Type B pancreatic cell (in vitro differentiated cells): Measurements from ENCODE around the gene ISOC2. TPM values are rescaled to one million over a fixed set of nuclear protein-coding genes. Genes with fewer than 3 reads are reported as not detected.

Source experiments
- DNase-seq: peaks from one replicate; pipeline ENCODE4 v3.0.0; 2021; ENCODE audit warnings: mixed read lengths; ENCODE audit not compliant: unreplicated experiment; ENCODE audit errors: extremely low spot score
- H3K27ac Mint-ChIP-seq: 2 replicates; pipeline ENCODE4 v1.8.0; 2021; ENCODE audit warnings: mild to moderate bottlenecking, mixed read lengths
- H3K27me3 Mint-ChIP-seq: 2 replicates; pipeline ENCODE4 v1.8.0; 2021; ENCODE audit warnings: mixed read lengths
- H3K36me3 Mint-ChIP-seq: 2 replicates; pipeline ENCODE4 v1.8.0; 2021; ENCODE audit warnings: mixed read lengths
- H3K4me1 Mint-ChIP-seq: one replicate; pipeline ENCODE4 v1.8.0; 2021; ENCODE audit warnings: mixed read lengths; ENCODE audit not compliant: unreplicated experiment
- H3K4me3 Mint-ChIP-seq: 2 replicates; pipeline ENCODE4 v1.8.0; 2021; ENCODE audit warnings: mild to moderate bottlenecking, mixed read lengths
- H3K9me3 Mint-ChIP-seq: 2 replicates; pipeline ENCODE4 v1.8.0; 2021; ENCODE audit warnings: mixed read lengths
- total RNA-seq: library from RNA; stranded (reverse); gene quantifications from 2 replicates; pipeline ENCODE4 v1.2.1, GENCODE V29; 2021; ENCODE audit warnings: low replicate concordance
- TF ChIP-seq, protein P1 (sequence below): fragments of 200-600 bp; sonication (generic); conservative IDR thresholded peaks from 2 replicates; pipeline ENCODE4 v1.5.0; 2021; ENCODE audit warnings: antibody characterized with exemption, mild to moderate bottlenecking

Gene ISOC2
- total RNA-seq, 1 donor from 2014 or later, result 47.5 TPM

DNA sequence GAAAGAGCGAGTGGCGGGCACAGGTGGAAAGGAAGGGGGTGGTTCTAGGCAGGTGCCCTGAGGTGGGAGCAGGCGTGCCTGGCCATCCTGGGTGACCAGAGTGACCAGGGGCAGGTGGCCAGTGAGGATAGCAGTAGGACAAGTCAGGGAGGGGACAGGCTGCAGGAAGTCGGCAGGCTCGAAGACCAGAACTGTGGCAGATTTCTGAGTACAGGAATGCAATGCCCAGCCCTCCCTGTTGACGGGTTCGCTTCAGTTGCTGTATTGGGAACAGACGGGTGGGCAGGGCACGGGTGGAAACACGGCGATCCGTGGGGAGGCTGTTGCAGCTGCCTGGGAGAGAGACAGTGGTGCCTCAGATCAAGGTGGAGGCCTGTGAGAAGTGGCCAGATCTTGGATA lies 16.9 kb upstream of the ISOC2 start:
- Mint-ChIP-seq H3K4me3 (peak overlapping the region; percentile 71), H3K27ac (peak overlapping the region; percentile 66), H3K4me1 (peaks cover 24% of the 10 kb centered on the region), H3K36me3 (no peaks in the 10 kb centered on the region), H3K9me3 (no peaks in the 10 kb centered on the region), H3K27me3 (no peaks in the 10 kb centered on the region)
- DNase-seq, result no peak
- TF ChIP-seq, protein P1, sequence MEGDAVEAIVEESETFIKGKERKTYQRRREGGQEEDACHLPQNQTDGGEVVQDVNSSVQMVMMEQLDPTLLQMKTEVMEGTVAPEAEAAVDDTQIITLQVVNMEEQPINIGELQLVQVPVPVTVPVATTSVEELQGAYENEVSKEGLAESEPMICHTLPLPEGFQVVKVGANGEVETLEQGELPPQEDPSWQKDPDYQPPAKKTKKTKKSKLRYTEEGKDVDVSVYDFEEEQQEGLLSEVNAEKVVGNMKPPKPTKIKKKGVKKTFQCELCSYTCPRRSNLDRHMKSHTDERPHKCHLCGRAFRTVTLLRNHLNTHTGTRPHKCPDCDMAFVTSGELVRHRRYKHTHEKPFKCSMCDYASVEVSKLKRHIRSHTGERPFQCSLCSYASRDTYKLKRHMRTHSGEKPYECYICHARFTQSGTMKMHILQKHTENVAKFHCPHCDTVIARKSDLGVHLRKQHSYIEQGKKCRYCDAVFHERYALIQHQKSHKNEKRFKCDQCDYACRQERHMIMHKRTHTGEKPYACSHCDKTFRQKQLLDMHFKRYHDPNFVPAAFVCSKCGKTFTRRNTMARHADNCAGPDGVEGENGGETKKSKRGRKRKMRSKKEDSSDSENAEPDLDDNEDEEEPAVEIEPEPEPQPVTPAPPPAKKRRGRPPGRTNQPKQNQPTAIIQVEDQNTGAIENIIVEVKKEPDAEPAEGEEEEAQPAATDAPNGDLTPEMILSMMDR, result no peak

DNA sequence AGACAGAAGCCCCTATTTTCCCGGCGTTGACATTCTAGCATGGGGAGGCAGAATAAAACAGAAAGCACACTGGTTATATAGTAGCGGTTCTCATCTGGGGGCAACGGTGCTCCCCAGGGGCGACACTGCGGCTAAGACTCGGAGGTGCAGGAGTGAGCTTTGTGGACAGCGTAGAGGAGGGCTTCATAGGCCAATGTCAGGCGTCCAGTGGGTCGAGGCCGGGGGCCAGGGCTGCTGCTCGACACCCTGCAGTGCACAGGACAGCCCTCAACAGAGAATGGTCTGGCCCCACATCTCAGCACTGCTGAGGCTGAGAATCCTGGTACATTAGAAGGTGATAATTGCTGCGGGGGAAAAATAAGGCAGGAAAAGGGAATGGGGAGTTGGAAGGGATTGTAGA lies 16.5 kb upstream of the ISOC2 start:
- peak overlapping the region; percentile 66 for H3K27ac Mint-ChIP-seq

DNA sequence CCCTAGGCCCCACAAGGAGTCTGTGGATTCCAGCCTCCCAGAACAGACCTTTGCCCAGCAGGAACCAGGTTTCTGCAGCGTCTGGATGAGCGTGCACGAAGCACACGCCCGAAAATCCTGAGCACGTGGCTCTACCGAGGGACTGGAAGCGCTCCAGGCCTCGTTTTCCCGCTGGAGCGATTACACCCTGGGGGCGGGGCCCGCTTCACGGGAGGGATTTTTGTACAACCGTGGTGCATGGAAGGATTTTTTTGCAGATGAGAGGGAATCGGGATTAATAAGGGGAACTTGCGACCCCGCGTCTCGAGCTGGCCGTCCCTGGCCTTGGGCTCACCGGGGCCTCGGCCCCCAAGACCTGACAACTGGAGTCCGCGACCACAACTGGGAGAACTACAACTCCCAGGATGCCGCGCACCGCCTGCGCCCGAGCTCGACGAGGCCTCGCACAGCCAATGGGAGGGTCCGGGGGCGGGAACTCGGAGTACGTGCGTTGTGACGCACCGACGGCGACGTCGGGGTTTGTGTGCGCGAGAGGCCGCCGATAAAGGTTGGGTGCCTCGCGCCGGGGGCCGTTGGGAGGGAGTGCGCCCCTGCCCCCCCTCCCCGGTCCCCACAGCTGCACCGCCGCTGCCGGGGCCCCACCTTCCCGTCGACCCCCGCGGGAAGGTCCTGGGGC lies 14.8 kb upstream of the ISOC2 start, which contains the start of gene ZNF628:
ZNF628 (plus strand) TSS at position 518 of the 676 bp plus-strand sequence. CDS start 3,294 bp downstream, outside the sequence.
- Mint-ChIP-seq H3K27ac (peak within 1 kb of the TSS; percentile 94), H3K9me3 (no peaks in the 10 kb centered on the region), H3K27me3 (no peaks in the 10 kb centered on the region), H3K4me3 (peak within 1 kb of the TSS; percentile 95), H3K36me3 (no peaks in the 10 kb centered on the region), H3K4me1 (peaks cover 26% of the 10 kb centered on the region)
- peak; percentile 98 for DNase-seq
- TF ChIP-seq, protein P1, result no peak

More for the DNA sequence above, 16.5 kb upstream of the ISOC2 start:
- H3K9me3 Mint-ChIP-seq, result no peaks in the 10 kb centered on the region
- no peak for DNase-seq
- no peaks in the 10 kb centered on the region for H3K27me3 Mint-ChIP-seq
- TF ChIP-seq, protein P1, result no peak
- peaks cover 24% of the 10 kb centered on the region for H3K4me1 Mint-ChIP-seq
- no peaks in the 10 kb centered on the region for H3K36me3 Mint-ChIP-seq
- peak overlapping the region; percentile 71 for H3K4me3 Mint-ChIP-seq

DNA sequence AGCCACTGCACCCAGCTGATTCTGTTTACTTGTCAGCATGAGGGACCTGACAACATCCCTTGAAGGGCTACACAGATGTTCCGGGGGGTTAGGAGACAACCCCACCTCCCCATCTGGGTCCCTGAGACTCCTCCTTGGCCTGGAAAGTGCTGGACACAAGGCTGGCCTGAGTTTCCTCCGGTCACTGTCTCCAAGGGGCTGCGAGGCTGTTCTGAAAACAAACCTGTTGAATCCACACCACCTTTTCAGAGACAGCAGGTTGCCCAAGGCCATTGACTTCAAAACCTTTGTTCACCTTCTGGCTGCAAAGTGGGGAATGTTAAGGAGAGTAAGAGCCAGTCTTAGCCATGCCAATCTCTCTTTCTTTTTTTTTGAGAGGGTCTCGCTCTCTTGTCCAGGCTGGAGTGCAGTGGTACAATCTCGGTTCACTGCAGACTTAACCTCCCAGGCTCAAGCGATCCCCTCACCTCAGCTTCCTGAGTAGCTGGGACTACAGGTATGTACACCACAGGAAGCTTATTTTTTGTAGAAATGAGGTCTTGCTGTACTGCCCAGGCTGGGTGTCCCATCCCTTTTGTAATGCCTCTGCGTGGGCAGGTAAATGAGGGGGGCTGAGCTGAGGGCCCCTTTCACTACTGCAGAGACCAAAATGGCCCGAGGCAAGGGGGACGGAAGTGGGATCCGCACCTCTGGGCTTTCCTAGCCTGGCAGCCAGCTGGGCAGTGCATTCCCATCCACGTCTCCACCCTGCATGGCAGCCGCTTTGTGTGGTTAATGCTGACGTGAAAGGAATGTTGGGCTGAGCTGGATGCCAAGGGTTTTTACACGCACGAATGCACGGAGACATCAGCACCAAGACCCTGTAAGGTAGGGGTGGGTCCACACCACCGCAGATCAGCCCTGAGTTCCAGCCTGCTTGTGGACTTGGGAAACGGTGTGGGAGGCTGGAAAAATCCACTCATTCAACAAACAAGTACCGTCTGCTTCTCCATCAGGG lies 13.1 kb upstream of the ISOC2 start:
- H3K27ac Mint-ChIP-seq, result peak overlapping the region; percentile 43
- TF ChIP-seq, protein P1, result no peak
- no peaks in the 10 kb centered on the region for H3K9me3 Mint-ChIP-seq
- no peaks in the 10 kb centered on the region for H3K36me3 Mint-ChIP-seq
- H3K4me3 Mint-ChIP-seq, result peak overlapping the region; percentile 44
- no peaks in the 10 kb centered on the region for H3K27me3 Mint-ChIP-seq
- DNase-seq, result no peak
- peaks cover 26% of the 10 kb centered on the region for H3K4me1 Mint-ChIP-seq

DNA sequence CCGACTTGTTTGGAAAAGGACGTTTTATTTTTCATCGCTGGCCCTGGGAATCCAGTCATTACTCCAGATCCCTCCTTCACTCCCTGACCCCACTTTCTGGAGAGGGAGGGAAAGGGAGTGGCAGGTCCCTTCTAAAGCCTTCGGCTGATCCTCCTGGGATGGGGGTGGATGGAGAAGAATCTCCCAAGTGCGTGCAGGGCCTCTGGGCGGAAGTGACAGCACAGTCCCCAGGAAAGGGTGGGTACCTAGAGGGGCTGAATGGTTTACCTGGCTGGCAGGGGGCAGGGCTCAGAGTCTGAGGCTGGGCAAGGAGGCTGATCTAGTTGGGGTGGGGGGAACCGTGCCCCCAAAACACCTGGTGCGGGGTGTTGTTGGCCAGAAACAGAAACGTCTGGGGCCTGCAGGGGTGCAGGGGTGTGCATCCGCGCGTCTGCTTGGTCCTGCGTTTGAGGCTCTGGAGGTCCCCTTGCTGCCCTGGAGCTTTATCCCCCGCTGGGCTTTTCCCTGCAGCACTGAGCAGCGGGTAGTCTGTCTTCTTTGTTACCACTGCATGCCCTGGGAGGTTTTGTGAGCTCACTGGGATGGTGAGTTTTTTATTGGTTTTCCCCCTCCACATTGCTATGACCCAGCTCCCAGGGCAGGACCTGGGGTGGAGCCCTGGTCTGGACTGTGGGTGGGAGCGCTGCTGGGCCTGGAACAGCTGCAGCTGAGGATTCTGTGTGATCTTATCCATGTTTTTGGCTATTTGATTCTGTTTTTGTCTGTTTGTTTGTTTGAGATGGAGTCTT lies 12.0 kb upstream of the ISOC2 start:
- no peaks in the 10 kb centered on the region for H3K36me3 Mint-ChIP-seq
- no peak overlapping the region for H3K4me3 Mint-ChIP-seq
- TF ChIP-seq, protein P1, result no peak
- H3K27ac Mint-ChIP-seq, result no peak overlapping the region
- peaks cover 14% of the 10 kb centered on the region for H3K4me1 Mint-ChIP-seq
- DNase-seq, result no peak
- H3K27me3 Mint-ChIP-seq, result no peaks in the 10 kb centered on the region
- no peaks in the 10 kb centered on the region for H3K9me3 Mint-ChIP-seq
